WTC11 (cell line): ENCODE data around the gene GTF2I. TPM values are rescaled to one million over a fixed set of nuclear protein-coding genes. Genes with fewer than 3 reads are reported as not detected.

Source experiments
- ATAC-seq: fragments of 200-7000 bp; cut with Tn5 transposase; 2 replicates; pipeline ENCODE4 v1.10.0; 2021; ENCODE audit warnings: mild to moderate bottlenecking, moderate library complexity
- CTCF ChIA-PET: fragments of 300-600 bp; sonication (Branson Sonifier 250); formaldehyde crosslinking; loops from one replicate; lab custom pipeline; 2021; ENCODE audit warnings: antibody characterized with exemption; lab: Charles Lee
- POLR2A ChIA-PET: fragments of 350-600 bp; sonication (Branson Sonifier 250); formaldehyde crosslinking; loops from one replicate; lab custom pipeline; 2021; ENCODE audit warnings: antibody characterized with exemption; lab: Charles Lee
- DNase-seq: peaks from one replicate; pipeline ENCODE4 v3.0.0; 2021; ENCODE audit warnings: low spot score
- H3K27ac Mint-ChIP-seq: 2 replicates; pipeline ENCODE4 v1.8.0; 2021; ENCODE audit warnings: mixed read lengths
- H3K27me3 Mint-ChIP-seq: 2 replicates; pipeline ENCODE4 v1.8.0; 2021; ENCODE audit warnings: low read depth, mild to moderate bottlenecking, moderate library complexity, mixed read lengths
- H3K36me3 Mint-ChIP-seq: 2 replicates; pipeline ENCODE4 v1.8.0; 2021; ENCODE audit warnings: mixed read lengths
- H3K4me1 Mint-ChIP-seq: 2 replicates; pipeline ENCODE4 v1.8.0; 2022; ENCODE audit warnings: mixed read lengths
- H3K4me3 Mint-ChIP-seq: 2 replicates; pipeline ENCODE4 v1.8.0; 2021; ENCODE audit warnings: mild to moderate bottlenecking, moderate library complexity, mixed read lengths
- H3K9me3 Mint-ChIP-seq: 2 replicates; pipeline ENCODE4 v1.8.0; 2021; ENCODE audit warnings: mixed read lengths
- FOXJ3 ChIP-seq: sonication (generic); formaldehyde crosslinking; IDR thresholded peaks from 2 replicates; pipeline ENCODE4 v1.9.0; 2021; ENCODE audit warnings: missing genetic modification reagents, mild to moderate bottlenecking, borderline replicate concordance
- HMGA2 ChIP-seq: fragments of 250-450 bp; sonication (Bioruptor Pico); IDR thresholded peaks from 2 replicates; pipeline ENCODE4 v1.4.0; 2021; ENCODE audit warnings: mild to moderate bottlenecking, moderate library complexity
- HMGXB4 ChIP-seq: sonication (generic); formaldehyde crosslinking; IDR thresholded peaks from 2 replicates; pipeline ENCODE4 v1.8.1; 2023; ENCODE audit warnings: mild to moderate bottlenecking, moderate library complexity, missing genetic modification reagents
- JAZF1 ChIP-seq: fragments of 250-450 bp; sonication (Bioruptor Pico); IDR thresholded peaks from 2 replicates; pipeline ENCODE4 v1.9.0; 2021; ENCODE audit warnings: moderate library complexity, mild to moderate bottlenecking, inconsistent platforms
- KAT7 ChIP-seq: sonication (generic); formaldehyde crosslinking; IDR thresholded peaks from 2 replicates; pipeline ENCODE4 v1.8.1; 2023; ENCODE audit warnings: missing genetic modification reagents, mild to moderate bottlenecking, borderline replicate concordance
- MYBL2 ChIP-seq: sonication (generic); formaldehyde crosslinking; IDR thresholded peaks from 2 replicates; pipeline ENCODE4 v1.8.1; 2023; ENCODE audit warnings: mild to moderate bottlenecking, moderate library complexity, missing genetic modification reagents
- NR1H2 ChIP-seq: sonication (generic); formaldehyde crosslinking; IDR thresholded peaks from 2 replicates; pipeline ENCODE4 v1.9.0; 2021; ENCODE audit warnings: mild to moderate bottlenecking, moderate library complexity, missing genetic modification reagents
- OVOL2 ChIP-seq: fragments of 250-450 bp; sonication (Bioruptor Pico); IDR thresholded peaks from 2 replicates; pipeline ENCODE4 v1.9.0; 2021; ENCODE audit warnings: mild to moderate bottlenecking, borderline replicate concordance
- ZNF219 ChIP-seq: sonication (generic); formaldehyde crosslinking; IDR thresholded peaks from 2 replicates; pipeline ENCODE4 v1.8.0; 2023; ENCODE audit warnings: missing genetic modification reagents, mild to moderate bottlenecking, borderline replicate concordance
- total RNA-seq: library from RNA; stranded (reverse); gene quantifications from 3 replicates; pipeline ENCODE4 v1.2.3, GENCODE V29; 2021
- TF ChIP-seq, protein P1 (sequence below): sonication (generic); formaldehyde crosslinking; IDR thresholded peaks from 2 replicates; pipeline ENCODE4 v1.8.1; 2023; ENCODE audit warnings: mild to moderate bottlenecking, missing genetic modification reagents, moderate library complexity
- TF ChIP-seq, protein P2 (sequence below): sonication (generic); formaldehyde crosslinking; IDR thresholded peaks from 2 replicates; pipeline ENCODE4 v1.8.1; 2022; ENCODE audit warnings: missing genetic modification reagents, borderline replicate concordance
- TF ChIP-seq, protein P3 (sequence below): sonication (generic); formaldehyde crosslinking; IDR thresholded peaks from 2 replicates; pipeline ENCODE4 v1.8.1; 2023; ENCODE audit warnings: mild to moderate bottlenecking, missing genetic modification reagents, moderate library complexity
- TF ChIP-seq, protein P4 (sequence below): sonication (generic); formaldehyde crosslinking; IDR thresholded peaks from 2 replicates; pipeline ENCODE4 v1.8.1; 2023; ENCODE audit warnings: mild to moderate bottlenecking, missing genetic modification reagents

GTF2I gene
- total RNA-seq, 1 experiment from 2014 or later, result 308 TPM

DNA sequence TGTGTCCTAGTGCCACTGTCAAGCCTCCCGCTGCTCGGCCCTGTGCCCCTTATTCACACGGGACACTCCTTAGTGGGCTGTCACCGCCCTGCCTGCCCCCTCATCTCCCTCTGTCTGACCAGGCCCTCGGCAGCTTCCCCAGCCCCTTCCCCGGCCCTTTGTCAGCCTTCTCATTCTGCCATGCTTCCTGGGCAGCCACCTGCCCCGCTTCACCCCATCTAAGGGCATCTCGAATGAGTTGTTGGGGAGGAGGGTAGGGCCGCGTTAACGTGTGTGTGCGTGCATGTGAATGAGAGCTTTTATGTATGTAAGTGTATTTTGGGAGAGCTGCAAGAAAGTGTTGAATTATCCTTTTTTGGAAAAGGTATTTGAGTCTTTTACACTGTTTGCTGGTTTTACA is 49.7 kb downstream of the GTF2I start (continued):
- TF ChIP-seq HMGA2 (CRISPR knock-in tag) (no peak), HMGXB4 (CRISPR knock-in tag) (no peak)
- TF ChIP-seq, protein P1, sequence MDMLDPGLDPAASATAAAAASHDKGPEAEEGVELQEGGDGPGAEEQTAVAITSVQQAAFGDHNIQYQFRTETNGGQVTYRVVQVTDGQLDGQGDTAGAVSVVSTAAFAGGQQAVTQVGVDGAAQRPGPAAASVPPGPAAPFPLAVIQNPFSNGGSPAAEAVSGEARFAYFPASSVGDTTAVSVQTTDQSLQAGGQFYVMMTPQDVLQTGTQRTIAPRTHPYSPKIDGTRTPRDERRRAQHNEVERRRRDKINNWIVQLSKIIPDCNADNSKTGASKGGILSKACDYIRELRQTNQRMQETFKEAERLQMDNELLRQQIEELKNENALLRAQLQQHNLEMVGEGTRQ (CRISPR knock-in tag), result no peak

DNA sequence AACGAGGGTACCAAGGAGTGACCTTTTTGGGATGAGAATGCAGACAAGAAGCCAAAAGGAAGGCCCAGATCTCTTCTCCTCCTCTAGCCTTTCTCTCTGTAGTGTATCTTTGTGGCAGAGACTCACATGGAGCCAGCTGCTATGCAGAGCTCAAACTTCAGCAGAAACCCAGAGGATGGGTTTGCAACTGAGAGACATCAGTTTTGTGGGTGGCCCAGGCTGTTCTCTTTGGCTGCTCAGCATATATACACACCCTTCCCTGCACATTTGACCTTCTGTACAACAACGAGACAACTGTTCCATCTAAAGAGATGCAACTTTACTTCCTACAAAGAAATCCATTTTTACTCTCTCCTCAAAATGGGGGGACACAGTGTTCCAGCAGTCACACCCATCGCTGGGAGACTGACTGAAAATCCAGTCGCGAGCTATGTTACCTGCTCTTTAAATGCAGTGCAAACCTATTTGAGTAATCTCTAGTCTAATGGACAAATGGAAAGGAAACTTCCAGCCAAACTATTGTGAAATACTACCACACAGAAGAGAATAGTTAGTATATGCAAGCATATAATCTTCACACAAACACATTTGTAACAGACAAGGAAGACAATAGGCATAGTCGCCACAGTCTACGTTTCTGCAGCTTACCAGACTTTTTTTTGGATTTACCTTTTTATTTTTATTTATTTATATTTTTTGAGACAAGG is 51.2 kb downstream of the GTF2I start:
- CTCF ChIA-PET, result no interaction called here
- POLR2A ChIA-PET, result interaction anchor here (0.6 kb wide), 1 partner anchor 49 kb away, joined by 3 read pairs; no protein-coding TSS in a partner anchor
- TF ChIP-seq JAZF1 (CRISPR knock-in tag) (no peak), MYBL2 (CRISPR knock-in tag) (no peak), NR1H2 (no peak), OVOL2 (CRISPR knock-in tag) (no peak), KAT7 (CRISPR knock-in tag) (no peak), HMGXB4 (CRISPR knock-in tag) (no peak), ZNF219 (CRISPR knock-in tag) (no peak), FOXJ3 (CRISPR knock-in tag) (no peak)
- TF ChIP-seq, protein P2, sequence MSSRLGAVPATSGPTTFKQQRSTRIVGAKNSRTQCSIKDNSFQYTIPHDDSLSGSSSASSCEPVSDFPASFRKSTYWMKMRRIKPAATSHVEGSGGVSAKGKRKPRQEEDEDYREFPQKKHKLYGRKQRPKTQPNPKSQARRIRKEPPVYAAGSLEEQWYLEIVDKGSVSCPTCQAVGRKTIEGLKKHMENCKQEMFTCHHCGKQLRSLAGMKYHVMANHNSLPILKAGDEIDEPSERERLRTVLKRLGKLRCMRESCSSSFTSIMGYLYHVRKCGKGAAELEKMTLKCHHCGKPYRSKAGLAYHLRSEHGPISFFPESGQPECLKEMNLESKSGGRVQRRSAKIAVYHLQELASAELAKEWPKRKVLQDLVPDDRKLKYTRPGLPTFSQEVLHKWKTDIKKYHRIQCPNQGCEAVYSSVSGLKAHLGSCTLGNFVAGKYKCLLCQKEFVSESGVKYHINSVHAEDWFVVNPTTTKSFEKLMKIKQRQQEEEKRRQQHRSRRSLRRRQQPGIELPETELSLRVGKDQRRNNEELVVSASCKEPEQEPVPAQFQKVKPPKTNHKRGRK (CRISPR knock-in tag), result no peak
- TF ChIP-seq, protein P3, sequence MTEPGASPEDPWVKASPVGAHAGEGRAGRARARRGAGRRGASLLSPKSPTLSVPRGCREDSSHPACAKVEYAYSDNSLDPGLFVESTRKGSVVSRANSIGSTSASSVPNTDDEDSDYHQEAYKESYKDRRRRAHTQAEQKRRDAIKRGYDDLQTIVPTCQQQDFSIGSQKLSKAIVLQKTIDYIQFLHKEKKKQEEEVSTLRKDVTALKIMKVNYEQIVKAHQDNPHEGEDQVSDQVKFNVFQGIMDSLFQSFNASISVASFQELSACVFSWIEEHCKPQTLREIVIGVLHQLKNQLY, result no peak
- TF ChIP-seq, protein P4, sequence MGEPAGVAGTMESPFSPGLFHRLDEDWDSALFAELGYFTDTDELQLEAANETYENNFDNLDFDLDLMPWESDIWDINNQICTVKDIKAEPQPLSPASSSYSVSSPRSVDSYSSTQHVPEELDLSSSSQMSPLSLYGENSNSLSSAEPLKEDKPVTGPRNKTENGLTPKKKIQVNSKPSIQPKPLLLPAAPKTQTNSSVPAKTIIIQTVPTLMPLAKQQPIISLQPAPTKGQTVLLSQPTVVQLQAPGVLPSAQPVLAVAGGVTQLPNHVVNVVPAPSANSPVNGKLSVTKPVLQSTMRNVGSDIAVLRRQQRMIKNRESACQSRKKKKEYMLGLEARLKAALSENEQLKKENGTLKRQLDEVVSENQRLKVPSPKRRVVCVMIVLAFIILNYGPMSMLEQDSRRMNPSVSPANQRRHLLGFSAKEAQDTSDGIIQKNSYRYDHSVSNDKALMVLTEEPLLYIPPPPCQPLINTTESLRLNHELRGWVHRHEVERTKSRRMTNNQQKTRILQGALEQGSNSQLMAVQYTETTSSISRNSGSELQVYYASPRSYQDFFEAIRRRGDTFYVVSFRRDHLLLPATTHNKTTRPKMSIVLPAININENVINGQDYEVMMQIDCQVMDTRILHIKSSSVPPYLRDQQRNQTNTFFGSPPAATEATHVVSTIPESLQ (CRISPR knock-in tag), result no peak
- Mint-ChIP-seq H3K9me3 (peaks cover 11% of the 10 kb centered on the region), H3K27ac (peak overlapping the region; percentile 67), H3K4me1 (no peaks in the 10 kb centered on the region), H3K27me3 (no peaks in the 10 kb centered on the region), H3K36me3 (peaks cover 89% of the 10 kb centered on the region), H3K4me3 (no peak overlapping the region)
- DNase-seq (no peak), ATAC-seq (no peak)
